ENCODE data around the gene TPCN2.
A peak's percentile ranks its signal among the peaks of the same experiment; 100 is the strongest.
"Not testable (repeated sequence)": the region's sequence is repeated elsewhere in the genome, so short reads cannot be mapped to it uniquely, and the experiment has no call there.

Gene TPCN2

GRCh38 chr11:69048694-69049489, at the start of gene TPCN2:
TSS of gene TPCN2 (plus strand) at chr11:69048932. CDS start at chr11:69048998, 66 bp downstream.
- peak; percentile 100 for DNase-seq

GRCh38 chr11:68999093-68999747, 49.5 kb upstream of the TPCN2 start:
- no peak for DNase-seq

- not testable (repeated sequence) for DNase-seq
These were observed 48.9 kb upstream of the TPCN2 start for GRCh38 chr11:68999748-69000355.

GRCh38 chr11:69000391-69000790, 48.3 kb upstream of the TPCN2 start:
- no peak for DNase-seq

- DNase-seq, result peak; percentile 65
These were observed 47.9 kb upstream of the TPCN2 start for GRCh38 chr11:69000831-69001242.

- DNase-seq, result no peak
These were observed 47.3 kb upstream of the TPCN2 start for GRCh38 chr11:69001243-69002081.

GRCh38 chr11:69002110-69002569, 46.6 kb upstream of the TPCN2 start:
- no peak for DNase-seq

- DNase-seq, result no peak
These were observed 46.0 kb upstream of the TPCN2 start for GRCh38 chr11:69002570-69003231.

- no peak for DNase-seq
These were observed 45.3 kb upstream of the TPCN2 start for GRCh38 chr11:69003301-69003865.

- no peak for DNase-seq
These were observed 44.8 kb upstream of the TPCN2 start for GRCh38 chr11:69003866-69004367.

- no peak for DNase-seq
These were observed 44.1 kb upstream of the TPCN2 start for GRCh38 chr11:69004411-69005182.

GRCh38 chr11:69005183-69005630, 43.5 kb upstream of the TPCN2 start:
- DNase-seq, result no peak

GRCh38 chr11:69005631-69006368, 42.9 kb upstream of the TPCN2 start:
- DNase-seq, result no peak

- DNase-seq, result no peak
These were observed 41.9 kb upstream of the TPCN2 start for GRCh38 chr11:69006816-69007215.

- DNase-seq, result no peak
These were observed 40.8 kb upstream of the TPCN2 start for GRCh38 chr11:69007975-69008381.

GRCh38 chr11:69008737-69009440, 39.8 kb upstream of the TPCN2 start:
- DNase-seq, result peak; percentile 60

- no peak for DNase-seq
These were observed 39.1 kb upstream of the TPCN2 start for GRCh38 chr11:69009441-69010211.

- DNase-seq, result no peak
These were observed 38.3 kb upstream of the TPCN2 start for GRCh38 chr11:69010361-69010891.
